ENCODE results near the gene NBL1.

DNA sequence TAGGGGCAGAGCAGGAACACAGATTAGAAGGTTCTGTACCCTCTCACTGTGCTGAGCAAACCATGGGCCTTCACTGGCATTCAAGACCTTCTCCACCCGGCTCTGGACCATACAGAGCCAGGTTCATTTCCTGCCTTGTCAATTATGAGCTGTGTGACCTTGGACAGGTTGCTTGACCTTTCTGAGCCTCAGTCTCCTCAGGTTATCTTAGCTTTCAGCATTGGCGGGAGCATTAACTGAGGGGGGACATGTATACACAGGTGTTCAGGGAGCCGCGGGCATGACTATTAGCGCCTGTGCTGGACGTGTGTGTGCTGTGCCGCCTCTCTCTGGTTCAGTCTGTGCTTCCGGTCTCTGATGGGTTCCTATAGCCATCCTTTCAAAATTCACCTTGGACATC is 52.7 kb downstream of the NBL1 start:
- no peak for TF ChIP-seq EZH2phosphoT487 (IDR thresholded peaks at IDR 0.05; ENCODE audit: borderline replicate concordance, low read length)
- TF ChIP-seq, protein P1, sequence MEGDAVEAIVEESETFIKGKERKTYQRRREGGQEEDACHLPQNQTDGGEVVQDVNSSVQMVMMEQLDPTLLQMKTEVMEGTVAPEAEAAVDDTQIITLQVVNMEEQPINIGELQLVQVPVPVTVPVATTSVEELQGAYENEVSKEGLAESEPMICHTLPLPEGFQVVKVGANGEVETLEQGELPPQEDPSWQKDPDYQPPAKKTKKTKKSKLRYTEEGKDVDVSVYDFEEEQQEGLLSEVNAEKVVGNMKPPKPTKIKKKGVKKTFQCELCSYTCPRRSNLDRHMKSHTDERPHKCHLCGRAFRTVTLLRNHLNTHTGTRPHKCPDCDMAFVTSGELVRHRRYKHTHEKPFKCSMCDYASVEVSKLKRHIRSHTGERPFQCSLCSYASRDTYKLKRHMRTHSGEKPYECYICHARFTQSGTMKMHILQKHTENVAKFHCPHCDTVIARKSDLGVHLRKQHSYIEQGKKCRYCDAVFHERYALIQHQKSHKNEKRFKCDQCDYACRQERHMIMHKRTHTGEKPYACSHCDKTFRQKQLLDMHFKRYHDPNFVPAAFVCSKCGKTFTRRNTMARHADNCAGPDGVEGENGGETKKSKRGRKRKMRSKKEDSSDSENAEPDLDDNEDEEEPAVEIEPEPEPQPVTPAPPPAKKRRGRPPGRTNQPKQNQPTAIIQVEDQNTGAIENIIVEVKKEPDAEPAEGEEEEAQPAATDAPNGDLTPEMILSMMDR (IDR thresholded peaks at IDR 0.05; ENCODE audit: low read depth, low read length, poor library complexity, severe bottlenecking) = no peak

Data from DOHH2 (cell line).